Mesenchymal stem cell (in vitro differentiated cells and primary cell): ENCODE data around the gene DOCK2.

Source experiments
- DNase-seq: peaks from one replicate; pipeline ENCODE4 v3.0.0-alpha.2; 2013
- H2AFZ ChIP-seq: one replicate; pipeline ENCODE4 v1.6.1; 2013; ENCODE audit warnings: low read depth, mild to moderate bottlenecking, control low read depth, inconsistent platforms, low read length, moderate library complexity
- H2AK5ac ChIP-seq: 2 replicates; pipeline ENCODE4 v1.6.1; 2013; ENCODE audit warnings: low read length, moderate library complexity, mild to moderate bottlenecking, inconsistent platforms; ENCODE audit not compliant: severe bottlenecking
- H2BK120ac ChIP-seq: one replicate; pipeline ENCODE4 v1.6.1; 2013; ENCODE audit warnings: low read depth, mild to moderate bottlenecking, inconsistent platforms, low read length, moderate library complexity
- H2BK12ac ChIP-seq, 2 experiments: one replicate each; pipeline ENCODE4 v1.6.1; 2013; ENCODE audit warnings: inconsistent platforms in 2 of 2, low read length in 2 of 2, mild to moderate bottlenecking in 2 of 2, moderate library complexity in 2 of 2, control low read depth in 1 of 2
- H2BK15ac ChIP-seq: one replicate; pipeline ENCODE4 v1.6.1; 2013; ENCODE audit warnings: mild to moderate bottlenecking, low read depth, inconsistent platforms; ENCODE audit not compliant: poor library complexity, severe bottlenecking
- H2BK5ac ChIP-seq: 2 replicates; pipeline ENCODE4 v1.6.1; 2013; ENCODE audit warnings: low read depth, mild to moderate bottlenecking, low read length, control low read depth, inconsistent platforms; ENCODE audit not compliant: poor library complexity, severe bottlenecking
- H3K14ac ChIP-seq, 2 experiments: one replicate each; pipeline ENCODE4 v1.6.1; 2013; ENCODE audit warnings: inconsistent platforms in 2 of 2, low read length in 2 of 2, control low read depth in 1 of 2, mild to moderate bottlenecking in 1 of 2, moderate library complexity in 1 of 2
- H3K18ac ChIP-seq, 2 experiments: one replicate each; pipeline ENCODE4 v1.6.1; 2013; ENCODE audit warnings: inconsistent platforms in 2 of 2, low read length in 2 of 2, control low read depth in 1 of 2, low read depth in 1 of 2, mild to moderate bottlenecking in 1 of 2
- H3K23ac ChIP-seq, 2 experiments: one replicate each; pipeline ENCODE4 v1.6.1; 2013; ENCODE audit warnings: inconsistent platforms in 2 of 2, low read length in 2 of 2, mild to moderate bottlenecking in 2 of 2, moderate library complexity in 2 of 2, control low read depth in 1 of 2
- H3K27ac ChIP-seq: 2 replicates; pipeline ENCODE4 v1.5.1; 2013; ENCODE audit warnings: mild to moderate bottlenecking, moderate library complexity, low read length, control low read depth, inconsistent platforms; ENCODE audit not compliant: poor library complexity, severe bottlenecking
- H3K27me3 ChIP-seq, 2 experiments: 2 replicates each; pipeline versions ENCODE4 v1.6.1 to v1.7.0; 2013; ENCODE audit warnings: low read length in 2 of 2, mild to moderate bottlenecking in 2 of 2, moderate library complexity in 2 of 2, control low read depth in 1 of 2, inconsistent platforms in 1 of 2; ENCODE audit not compliant: control insufficient read depth in 1 of 2, insufficient read depth in 1 of 2
- H3K36me3 ChIP-seq, 2 experiments: 2 replicates each; pipeline versions ENCODE4 v1.6.1 to v1.7.0; 2013; ENCODE audit warnings: low read length in 2 of 2, control low read depth in 1 of 2, inconsistent platforms in 1 of 2, low read depth in 1 of 2, mild to moderate bottlenecking in 1 of 2; ENCODE audit not compliant: insufficient read depth in 2 of 2, control insufficient read depth in 1 of 2
- H3K4ac ChIP-seq, 2 experiments: one replicate each; pipeline ENCODE4 v1.6.1; 2013; ENCODE audit warnings: inconsistent platforms in 2 of 2, low read length in 2 of 2, mild to moderate bottlenecking in 2 of 2, moderate library complexity in 2 of 2, control low read depth in 1 of 2, low read depth in 1 of 2
- H3K4me1 ChIP-seq: 2 replicates; pipeline ENCODE4 v1.6.1; 2013; ENCODE audit warnings: low read depth, low read length, control low read depth; ENCODE audit not compliant: control insufficient read depth, insufficient read depth
- H3K4me2 ChIP-seq: 2 replicates; pipeline ENCODE4 v1.6.1; 2013; ENCODE audit warnings: low read length, mild to moderate bottlenecking, inconsistent platforms; ENCODE audit not compliant: poor library complexity, severe bottlenecking
- H3K4me3 ChIP-seq, 2 experiments: 2 replicates each; pipeline versions ENCODE4 v1.5.1 to v1.7.0; 2013; ENCODE audit warnings: low read length in 2 of 2, mild to moderate bottlenecking in 2 of 2, control low read depth in 1 of 2, low read depth in 1 of 2; ENCODE audit not compliant: insufficient read depth in 1 of 2
- H3K79me1 ChIP-seq: replicated peaks from 2 replicates; pipeline ENCODE4 v1.6.1; 2013; ENCODE audit warnings: mild to moderate bottlenecking, control low read depth, low read length, inconsistent platforms; ENCODE audit not compliant: poor library complexity, severe bottlenecking
- H3K9ac ChIP-seq: 2 replicates; pipeline ENCODE4 v1.7.0; 2013; ENCODE audit warnings: mild to moderate bottlenecking, low read length, moderate library complexity
- H3K9me3 ChIP-seq: 2 replicates; pipeline ENCODE4 v1.7.0; 2013; ENCODE audit warnings: mild to moderate bottlenecking, low read length; ENCODE audit not compliant: control insufficient read depth
- H4K8ac ChIP-seq: one replicate; pipeline ENCODE4 v1.6.1; 2013; ENCODE audit warnings: inconsistent platforms, mild to moderate bottlenecking, low read length, moderate library complexity
- H4K91ac ChIP-seq: one replicate; pipeline ENCODE4 v1.6.1; 2013; ENCODE audit warnings: mild to moderate bottlenecking, low read length, inconsistent platforms
- WGBS: methylation state at CpG from one replicate; pipeline ENCODE4 v1.1.7; 2013; ENCODE audit warnings: mixed read lengths; 5-methylcytosine and 5-hydroxymethylcytosine counted together

Gene DOCK2

GRCh38 chr5:170067574-170068170 lies 430.6 kb downstream of the DOCK2 start:
- Histone ChIP-seq H3K9me3 (no peaks in the 10 kb centered on the region), H3K4me3 (no peak overlapping the region), H3K4ac (no peak overlapping the region), H2BK120ac (no peak overlapping the region), H3K27me3 (peaks cover 0 to 14% of the 10 kb centered on the region in 2 experiments), H2BK15ac (no peak overlapping the region), H3K14ac (no peak overlapping the region), H3K36me3 (no peaks in the 10 kb centered on the region), H2BK5ac (no peak overlapping the region), H2BK12ac (no peak overlapping the region), H3K18ac (no peak overlapping the region), H3K79me1 (no peaks in the 10 kb centered on the region), H3K4me1 (no peaks in the 10 kb centered on the region), H2AK5ac (no peak overlapping the region), H3K4me2 (no peak overlapping the region), H4K91ac (no peak overlapping the region), H3K23ac (no peak overlapping the region), H3K9ac (no peak overlapping the region), H2AFZ (no peak overlapping the region), H4K8ac (no peak overlapping the region), H3K27ac (no peak overlapping the region)
- DNase-seq = no peak
- WGBS = 68% methylated on average over 3 of the region's 4 CpGs

- H2BK5ac ChIP-seq = no peak overlapping the region
- no peak overlapping the region for H2BK120ac ChIP-seq
- H3K9ac ChIP-seq = no peak overlapping the region
- H3K9me3 ChIP-seq = no peaks in the 10 kb centered on the region
- no peak overlapping the region for H3K23ac ChIP-seq
- H3K36me3 ChIP-seq = no peaks in the 10 kb centered on the region
- no peak overlapping the region for H3K4ac ChIP-seq
- WGBS = 85% methylated on average over 5 of the region's 5 CpGs
- H3K18ac ChIP-seq = no peak overlapping the region
- no peak for DNase-seq
- peaks cover 0 to 8% of the 10 kb centered on the region in 2 experiments for H3K27me3 ChIP-seq
- H3K27ac ChIP-seq = no peak overlapping the region
- no peak overlapping the region for H2AFZ ChIP-seq
- H2BK12ac ChIP-seq = no peak overlapping the region
- H2BK15ac ChIP-seq = no peak overlapping the region
- no peaks in the 10 kb centered on the region for H3K4me1 ChIP-seq
- H3K14ac ChIP-seq = no peak overlapping the region
- H4K8ac ChIP-seq = no peak overlapping the region
- H3K4me3 ChIP-seq = no peak overlapping the region
- no peaks in the 10 kb centered on the region for H3K79me1 ChIP-seq
- H4K91ac ChIP-seq = no peak overlapping the region
- no peak overlapping the region for H2AK5ac ChIP-seq
- no peak overlapping the region for H3K4me2 ChIP-seq
Measured at GRCh38 chr5:170069512-170069911, 432.4 kb downstream of the DOCK2 start.

- peaks cover 0 to 14% of the 10 kb centered on the region in 2 experiments for H3K27me3 ChIP-seq
- no peak overlapping the region for H3K4ac ChIP-seq
- no peak overlapping the region for H4K91ac ChIP-seq
- no peaks in the 10 kb centered on the region for H3K79me1 ChIP-seq
- H3K14ac ChIP-seq = no peak overlapping the region
- peak overlapping the region; percentile 51 for H4K8ac ChIP-seq
- no peak overlapping the region for H2BK15ac ChIP-seq
- H3K9ac ChIP-seq = no peak overlapping the region
- no peak overlapping the region for H3K18ac ChIP-seq
- H2BK12ac ChIP-seq = no peak overlapping the region
- 31% methylated on average over 14 of the region's 14 CpGs for WGBS
- H3K23ac ChIP-seq = no peak overlapping the region
- no peak overlapping the region for H3K27ac ChIP-seq
- no peak overlapping the region for H3K4me2 ChIP-seq
- H3K4me1 ChIP-seq = no peaks in the 10 kb centered on the region
- peak; percentile 46 for DNase-seq
- H3K9me3 ChIP-seq = no peaks in the 10 kb centered on the region
- H2AK5ac ChIP-seq = no peak overlapping the region
- H3K4me3 ChIP-seq = no peak overlapping the region
- no peak overlapping the region for H2BK5ac ChIP-seq
- H2AFZ ChIP-seq = no peak overlapping the region
- H3K36me3 ChIP-seq = no peaks in the 10 kb centered on the region
- no peak overlapping the region for H2BK120ac ChIP-seq
Measured at GRCh38 chr5:170070556-170071412, 433.7 kb downstream of the DOCK2 start.

- Histone ChIP-seq H4K91ac (no peak overlapping the region), H3K4me3 (no peak overlapping the region), H3K4me1 (no peaks in the 10 kb centered on the region), H3K4me2 (no peak overlapping the region), H3K36me3 (no peaks in the 10 kb centered on the region), H3K27ac (no peak overlapping the region), H3K4ac (no peak overlapping the region), H3K18ac (no peak overlapping the region), H2BK120ac (no peak overlapping the region), H2AK5ac (no peak overlapping the region), H3K23ac (no peak overlapping the region), H3K9me3 (no peaks in the 10 kb centered on the region), H2AFZ (no peak overlapping the region), H2BK5ac (no peak overlapping the region), H3K27me3 (peaks cover 0 to 17% of the 10 kb centered on the region in 2 experiments), H3K79me1 (no peaks in the 10 kb centered on the region), H2BK15ac (no peak overlapping the region), H3K14ac (no peak overlapping the region), H2BK12ac (no peak overlapping the region), H3K9ac (no peak overlapping the region), H4K8ac (no peak overlapping the region)
- DNase-seq = no peak
- no CpG with 5 or more reads among the region's 2 CpGs for WGBS
Measured at GRCh38 chr5:170071748-170072147, 434.7 kb downstream of the DOCK2 start.
